ENCODE results near the gene LSM5. TPM values are rescaled to one million over a fixed set of nuclear protein-coding genes. Genes with fewer than 3 reads are reported as not detected.

LSM5 gene
- total RNA-seq, 2 donors from 2014 or later = 74.7 to 102 TPM

DNA sequence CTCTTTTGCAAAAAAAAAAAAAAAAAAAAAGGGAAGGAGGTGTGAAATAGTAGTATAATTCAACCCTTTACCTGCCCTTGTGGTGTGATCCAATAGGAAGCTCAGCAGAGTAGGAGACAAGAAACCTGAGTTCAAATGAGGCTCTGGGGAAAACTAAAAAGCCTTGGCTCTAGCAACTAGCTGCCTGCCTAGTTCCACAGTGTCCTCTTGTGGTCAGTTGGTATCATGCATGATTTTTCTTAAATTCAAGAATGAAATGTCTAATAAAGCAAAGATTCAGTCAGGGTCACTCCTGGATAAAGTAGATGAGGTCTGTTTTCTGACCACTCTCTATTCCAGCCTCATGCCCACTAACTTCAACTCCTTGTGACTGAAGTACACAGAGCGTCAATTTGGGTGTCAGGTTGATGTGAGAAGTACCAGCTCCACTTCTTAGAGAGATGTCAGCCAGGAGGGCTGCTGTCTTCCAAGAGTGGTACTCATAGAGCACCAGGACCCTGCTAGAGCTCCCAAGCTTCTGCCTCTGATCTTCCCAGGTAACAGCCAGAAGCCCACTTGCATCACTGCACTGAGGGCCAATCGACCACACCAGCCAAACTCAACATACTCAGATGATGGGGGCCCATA lies 10.5 kb downstream of the LSM5 start:
- Mint-ChIP-seq H3K27me3 (ENCODE audit: insufficient read depth) (no peaks in the 10 kb centered on the region), H3K4me1 (peaks cover 2% of the 10 kb centered on the region), H3K4me3 (no peak overlapping the region), H3K9me3 (no peaks in the 10 kb centered on the region), H3K27ac (no peak overlapping the region), H3K36me3 (ENCODE audit: low read depth) (no peaks in the 10 kb centered on the region)
- H3K27ac ChIP-seq (ENCODE audit: low read depth, low read length) = no peak overlapping the region
- H3K9me3 ChIP-seq (ENCODE audit: control insufficient read depth, low read length) = no peaks in the 10 kb centered on the region
- peak; percentile 63 for DNase-seq
- no peak overlapping the region for H3K9ac ChIP-seq (ENCODE audit: extremely low read depth, low read length, poor library complexity, severe bottlenecking)
- no peak overlapping the region for H3K4me3 ChIP-seq (ENCODE audit: low read length)
- WGBS, 2 experiments (ENCODE audit: insufficient coverage in 1 of 2, insufficient read length in 1 of 2) = 71 to 73% methylated on average over 1 to 2 of the region's 2 CpGs
- H3K36me3 ChIP-seq (ENCODE audit: control insufficient read depth, insufficient read depth, low read length) = no peaks in the 10 kb centered on the region
- TF ChIP-seq, protein P1, sequence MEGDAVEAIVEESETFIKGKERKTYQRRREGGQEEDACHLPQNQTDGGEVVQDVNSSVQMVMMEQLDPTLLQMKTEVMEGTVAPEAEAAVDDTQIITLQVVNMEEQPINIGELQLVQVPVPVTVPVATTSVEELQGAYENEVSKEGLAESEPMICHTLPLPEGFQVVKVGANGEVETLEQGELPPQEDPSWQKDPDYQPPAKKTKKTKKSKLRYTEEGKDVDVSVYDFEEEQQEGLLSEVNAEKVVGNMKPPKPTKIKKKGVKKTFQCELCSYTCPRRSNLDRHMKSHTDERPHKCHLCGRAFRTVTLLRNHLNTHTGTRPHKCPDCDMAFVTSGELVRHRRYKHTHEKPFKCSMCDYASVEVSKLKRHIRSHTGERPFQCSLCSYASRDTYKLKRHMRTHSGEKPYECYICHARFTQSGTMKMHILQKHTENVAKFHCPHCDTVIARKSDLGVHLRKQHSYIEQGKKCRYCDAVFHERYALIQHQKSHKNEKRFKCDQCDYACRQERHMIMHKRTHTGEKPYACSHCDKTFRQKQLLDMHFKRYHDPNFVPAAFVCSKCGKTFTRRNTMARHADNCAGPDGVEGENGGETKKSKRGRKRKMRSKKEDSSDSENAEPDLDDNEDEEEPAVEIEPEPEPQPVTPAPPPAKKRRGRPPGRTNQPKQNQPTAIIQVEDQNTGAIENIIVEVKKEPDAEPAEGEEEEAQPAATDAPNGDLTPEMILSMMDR (conservative IDR thresholded peaks at IDR 0.05) = peak; percentile 92
- no peaks in the 10 kb centered on the region for H3K27me3 ChIP-seq (ENCODE audit: control insufficient read depth, insufficient read depth, low read length, poor library complexity, severe bottlenecking)
- H3K4me1 ChIP-seq (ENCODE audit: control insufficient read depth, insufficient read depth, low read length) = no peaks in the 10 kb centered on the region

DNA sequence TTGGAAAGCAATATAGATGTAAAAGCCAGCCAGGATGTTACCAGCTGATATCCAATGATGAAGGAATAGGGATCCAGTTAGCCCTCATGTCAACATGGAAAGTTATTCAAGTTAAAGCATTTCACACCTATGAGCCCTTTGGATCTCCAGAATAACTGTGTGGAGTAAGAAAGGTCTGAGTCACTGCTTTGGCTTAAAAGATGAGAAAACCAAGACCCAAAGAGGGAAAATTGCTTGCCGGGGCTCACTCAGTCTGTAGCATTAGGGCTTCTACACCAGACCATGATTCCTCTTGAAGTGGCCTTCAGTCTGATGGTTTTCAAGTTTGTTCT lies 12.6 kb downstream of the LSM5 start:
- TF ChIP-seq, protein P1 (conservative IDR thresholded peaks at IDR 0.05) = no peak
- Mint-ChIP-seq H3K27ac (no peak overlapping the region), H3K36me3 (ENCODE audit: low read depth) (no peaks in the 10 kb centered on the region), H3K27me3 (ENCODE audit: insufficient read depth) (no peaks in the 10 kb centered on the region), H3K9me3 (no peaks in the 10 kb centered on the region), H3K4me1 (peaks cover 2% of the 10 kb centered on the region), H3K4me3 (no peak overlapping the region)
- no peak overlapping the region for H3K9ac ChIP-seq (ENCODE audit: extremely low read depth, low read length, poor library complexity, severe bottlenecking)
- no peaks in the 10 kb centered on the region for H3K9me3 ChIP-seq (ENCODE audit: control insufficient read depth, low read length)
- H3K27me3 ChIP-seq (ENCODE audit: control insufficient read depth, insufficient read depth, low read length, poor library complexity, severe bottlenecking) = no peaks in the 10 kb centered on the region
- no peaks in the 10 kb centered on the region for H3K4me1 ChIP-seq (ENCODE audit: control insufficient read depth, insufficient read depth, low read length)
- no peak overlapping the region for H3K4me3 ChIP-seq (ENCODE audit: low read length)
- H3K27ac ChIP-seq (ENCODE audit: low read depth, low read length) = no peak overlapping the region
- H3K36me3 ChIP-seq (ENCODE audit: control insufficient read depth, insufficient read depth, low read length) = no peaks in the 10 kb centered on the region
- 86 to 90% methylated on average over 1 of the region's 1 CpG for WGBS, 2 experiments (ENCODE audit: insufficient coverage in 1 of 2, insufficient read length in 1 of 2)
- DNase-seq = peak; percentile 32

DNA sequence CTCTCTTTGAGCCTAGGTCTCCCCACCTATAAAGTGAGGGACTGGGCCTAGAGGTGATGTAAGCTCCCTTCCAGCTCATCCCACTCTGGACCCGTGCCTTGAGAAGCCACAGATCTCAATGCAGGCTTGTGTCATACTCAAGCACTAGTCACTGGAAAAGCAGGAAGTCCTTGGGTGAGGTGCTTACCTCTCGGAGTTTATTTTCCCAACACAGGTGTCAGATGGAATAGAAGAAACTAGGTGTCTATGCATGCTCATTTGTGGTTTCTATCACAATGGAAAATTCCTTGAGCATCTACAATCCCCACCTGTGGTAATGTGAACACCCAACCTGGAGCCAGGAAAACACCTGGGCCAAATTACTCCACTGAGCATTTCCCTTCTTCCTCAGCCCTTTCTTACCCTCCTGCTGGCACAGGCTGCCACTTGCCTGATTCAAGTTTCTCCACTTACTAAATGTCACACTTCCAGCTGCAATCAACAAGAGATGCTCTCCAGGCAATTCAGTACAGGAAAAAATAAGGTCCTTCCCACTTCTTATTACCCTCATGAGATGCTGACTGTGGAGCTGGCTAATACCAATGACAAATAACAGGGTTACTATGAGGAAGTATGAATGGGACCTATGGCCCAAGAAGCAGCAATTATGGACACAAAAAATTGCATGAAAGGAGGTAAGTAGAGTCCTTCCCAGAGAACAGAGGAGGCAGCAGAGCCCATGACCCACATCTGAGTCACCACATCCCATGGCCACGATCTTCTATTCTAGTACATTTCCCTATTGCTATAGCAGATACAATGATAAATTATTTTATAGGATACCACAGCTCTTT lies 13.1 kb downstream of the LSM5 start:
- Histone ChIP-seq H3K9me3 (ENCODE audit: control insufficient read depth, low read length) (no peaks in the 10 kb centered on the region), H3K27me3 (ENCODE audit: control insufficient read depth, insufficient read depth, low read length, poor library complexity, severe bottlenecking) (no peaks in the 10 kb centered on the region), H3K36me3 (ENCODE audit: control insufficient read depth, insufficient read depth, low read length) (no peaks in the 10 kb centered on the region), H3K27ac (ENCODE audit: low read depth, low read length) (no peak overlapping the region), H3K9ac (ENCODE audit: extremely low read depth, low read length, poor library complexity, severe bottlenecking) (no peak overlapping the region), H3K4me3 (ENCODE audit: low read length) (no peak overlapping the region), H3K4me1 (ENCODE audit: control insufficient read depth, insufficient read depth, low read length) (no peaks in the 10 kb centered on the region)
- no peaks in the 10 kb centered on the region for H3K27me3 Mint-ChIP-seq (ENCODE audit: insufficient read depth)
- no peak overlapping the region for H3K4me3 Mint-ChIP-seq
- peak; percentile 58 for DNase-seq
- H3K4me1 Mint-ChIP-seq = peaks cover 2% of the 10 kb centered on the region
- no peaks in the 10 kb centered on the region for H3K36me3 Mint-ChIP-seq (ENCODE audit: low read depth)
- TF ChIP-seq, protein P1 (conservative IDR thresholded peaks at IDR 0.05) = no peak
- no peak overlapping the region for H3K27ac Mint-ChIP-seq
- 84 to 86% methylated on average over 2 to 3 of the region's 3 CpGs for WGBS, 2 experiments (ENCODE audit: insufficient coverage in 1 of 2, insufficient read length in 1 of 2)
- no peaks in the 10 kb centered on the region for H3K9me3 Mint-ChIP-seq
